Measurements from ENCODE around the gene RIT2. TPM values are rescaled to one million over a fixed set of nuclear protein-coding genes. Genes with fewer than 3 reads are reported as not detected.

The RIT2 gene
- total RNA-seq, 2 experiments from 2014 or later = not detected

GRCh38 chr18:43116699-43117294 lies 1.3 kb upstream of the RIT2 start:
- H3K4me1 Mint-ChIP-seq = no peaks in the 10 kb centered on the region
- H3K36me3 Mint-ChIP-seq = no peaks in the 10 kb centered on the region
- no peaks in the 10 kb centered on the region for H3K27me3 Mint-ChIP-seq
- H3K4me3 Mint-ChIP-seq = no peak overlapping the region
- no peak for DNase-seq
- H3K27ac Mint-ChIP-seq = no peak overlapping the region
- H3K9me3 Mint-ChIP-seq = no peaks in the 10 kb centered on the region

GRCh38 chr18:43113220-43113895 lies 2.1 kb downstream of the RIT2 start:
- Mint-ChIP-seq H3K4me1 (no peaks in the 10 kb centered on the region), H3K9me3 (peaks cover 3% of the 10 kb centered on the region), H3K27me3 (no peaks in the 10 kb centered on the region), H3K4me3 (no peak overlapping the region), H3K27ac (no peak overlapping the region), H3K36me3 (no peaks in the 10 kb centered on the region)
- no peak for DNase-seq

GRCh38 chr18:43108882-43109281 lies 6.6 kb downstream of the RIT2 start:
- Mint-ChIP-seq H3K9me3 (peaks cover 3% of the 10 kb centered on the region), H3K4me1 (no peaks in the 10 kb centered on the region), H3K27me3 (no peaks in the 10 kb centered on the region), H3K27ac (no peak overlapping the region), H3K4me3 (no peak overlapping the region), H3K36me3 (no peaks in the 10 kb centered on the region)
- no peak for DNase-seq

GRCh38 chr18:43108469-43108868 lies 7.0 kb downstream of the RIT2 start:
- Mint-ChIP-seq H3K9me3 (peaks cover 3% of the 10 kb centered on the region), H3K27ac (no peak overlapping the region), H3K4me1 (no peaks in the 10 kb centered on the region), H3K27me3 (no peaks in the 10 kb centered on the region), H3K4me3 (no peak overlapping the region), H3K36me3 (no peaks in the 10 kb centered on the region)
- DNase-seq = no peak

GRCh38 chr18:43093646-43094045 lies 21.8 kb downstream of the RIT2 start:
- no peaks in the 10 kb centered on the region for H3K4me1 Mint-ChIP-seq
- DNase-seq = no peak
- H3K9me3 Mint-ChIP-seq = peaks cover 6% of the 10 kb centered on the region
- H3K27ac Mint-ChIP-seq = no peak overlapping the region
- no peak overlapping the region for H3K4me3 Mint-ChIP-seq
- H3K36me3 Mint-ChIP-seq = no peaks in the 10 kb centered on the region
- no peaks in the 10 kb centered on the region for H3K27me3 Mint-ChIP-seq

- H3K4me3 Mint-ChIP-seq = no peak overlapping the region
- DNase-seq = no peak
- no peak overlapping the region for H3K27ac Mint-ChIP-seq
- H3K27me3 Mint-ChIP-seq = no peaks in the 10 kb centered on the region
- H3K4me1 Mint-ChIP-seq = no peaks in the 10 kb centered on the region
- H3K36me3 Mint-ChIP-seq = no peaks in the 10 kb centered on the region
- H3K9me3 Mint-ChIP-seq = peaks cover 7% of the 10 kb centered on the region
Measured at GRCh38 chr18:43092539-43092938, 22.9 kb downstream of the RIT2 start.

- Mint-ChIP-seq H3K4me3 (no peak overlapping the region), H3K27ac (no peak overlapping the region), H3K9me3 (no peaks in the 10 kb centered on the region), H3K36me3 (no peaks in the 10 kb centered on the region), H3K4me1 (no peaks in the 10 kb centered on the region), H3K27me3 (no peaks in the 10 kb centered on the region)
- no peak for DNase-seq
Measured at GRCh38 chr18:43081396-43081795, 34.1 kb downstream of the RIT2 start.

GRCh38 chr18:43080671-43081070 lies 34.8 kb downstream of the RIT2 start:
- Mint-ChIP-seq H3K27me3 (no peaks in the 10 kb centered on the region), H3K4me3 (no peak overlapping the region), H3K9me3 (no peaks in the 10 kb centered on the region), H3K4me1 (no peaks in the 10 kb centered on the region), H3K27ac (no peak overlapping the region), H3K36me3 (no peaks in the 10 kb centered on the region)
- no peak for DNase-seq

- Mint-ChIP-seq H3K4me1 (no peaks in the 10 kb centered on the region), H3K36me3 (no peaks in the 10 kb centered on the region), H3K27ac (no peak overlapping the region), H3K9me3 (no peaks in the 10 kb centered on the region), H3K27me3 (no peaks in the 10 kb centered on the region), H3K4me3 (no peak overlapping the region)
- DNase-seq = no peak
Measured at GRCh38 chr18:43079422-43079821, 36.1 kb downstream of the RIT2 start.

- Mint-ChIP-seq H3K9me3 (no peaks in the 10 kb centered on the region), H3K27ac (no peak overlapping the region), H3K4me1 (no peaks in the 10 kb centered on the region), H3K36me3 (no peaks in the 10 kb centered on the region), H3K4me3 (no peak overlapping the region), H3K27me3 (no peaks in the 10 kb centered on the region)
- DNase-seq = no peak
Measured at GRCh38 chr18:43078478-43079092, 36.9 kb downstream of the RIT2 start.

GRCh38 chr18:43077510-43078308 lies 37.8 kb downstream of the RIT2 start:
- Mint-ChIP-seq H3K4me1 (no peaks in the 10 kb centered on the region), H3K27ac (no peak overlapping the region), H3K9me3 (peaks cover 1% of the 10 kb centered on the region), H3K27me3 (no peaks in the 10 kb centered on the region), H3K4me3 (no peak overlapping the region), H3K36me3 (no peaks in the 10 kb centered on the region)
- DNase-seq = no peak

GRCh38 chr18:43073771-43074170 lies 41.7 kb downstream of the RIT2 start:
- H3K9me3 Mint-ChIP-seq = peaks cover 1% of the 10 kb centered on the region
- no peaks in the 10 kb centered on the region for H3K27me3 Mint-ChIP-seq
- no peak overlapping the region for H3K4me3 Mint-ChIP-seq
- no peak for DNase-seq
- no peak overlapping the region for H3K27ac Mint-ChIP-seq
- no peaks in the 10 kb centered on the region for H3K4me1 Mint-ChIP-seq
- no peaks in the 10 kb centered on the region for H3K36me3 Mint-ChIP-seq

GRCh38 chr18:43068781-43069180 lies 46.7 kb downstream of the RIT2 start:
- Mint-ChIP-seq H3K9me3 (peaks cover 1% of the 10 kb centered on the region), H3K27me3 (no peaks in the 10 kb centered on the region), H3K36me3 (no peaks in the 10 kb centered on the region)

GRCh38 chr18:43067570-43067969 lies 47.9 kb downstream of the RIT2 start:
- H3K9me3 Mint-ChIP-seq = no peaks in the 10 kb centered on the region
- no peak for DNase-seq
- no peaks in the 10 kb centered on the region for H3K4me1 Mint-ChIP-seq
- no peaks in the 10 kb centered on the region for H3K27me3 Mint-ChIP-seq
- H3K36me3 Mint-ChIP-seq = no peaks in the 10 kb centered on the region
- no peak overlapping the region for H3K4me3 Mint-ChIP-seq
- no peak overlapping the region for H3K27ac Mint-ChIP-seq

More at GRCh38 chr18:43068781-43069180, 46.7 kb downstream of the RIT2 start:
- H3K4me3 Mint-ChIP-seq = no peak overlapping the region
- no peaks in the 10 kb centered on the region for H3K4me1 Mint-ChIP-seq
- H3K27ac Mint-ChIP-seq = no peak overlapping the region
- DNase-seq = no peak

GRCh38 chr18:43061816-43062215 lies 53.7 kb downstream of the RIT2 start:
- H3K27me3 Mint-ChIP-seq = no peaks in the 10 kb centered on the region
- DNase-seq = no peak
- H3K36me3 Mint-ChIP-seq = no peaks in the 10 kb centered on the region
- no peaks in the 10 kb centered on the region for H3K9me3 Mint-ChIP-seq
- H3K4me3 Mint-ChIP-seq = no peak overlapping the region
- no peak overlapping the region for H3K27ac Mint-ChIP-seq
- no peaks in the 10 kb centered on the region for H3K4me1 Mint-ChIP-seq
